ENCODE measurements around the gene FBP2. TPM values are rescaled to one million over a fixed set of nuclear protein-coding genes. Genes with fewer than 3 reads are reported as not detected.

The FBP2 gene
- total and polyA plus RNA-seq, 4 experiments from 2014 or later: not detected

GRCh38 chr9:94577571-94577970, 16.1 kb downstream of the FBP2 start:
- POLR2A ChIA-PET (ENCODE audit: partially characterized antibody): no interaction called here
- no peaks in the 10 kb centered on the region for H3K4me1 ChIP-seq (ENCODE audit: insufficient read depth, low read length)
- peaks cover 0 to 1% (median 0%) of the 10 kb centered on the region in 4 donors for H3K4me1 Mint-ChIP-seq

GRCh38 chr9:94577036-94577435, 16.6 kb downstream of the FBP2 start:
- H3K27me3 Mint-ChIP-seq: peaks cover 4 to 12% of the 10 kb centered on the region in 2 donors
- H3K4me1 Mint-ChIP-seq: peaks cover 0 to 1% (median 0%) of the 10 kb centered on the region in 4 donors
- DNase-seq: no peak
- H3K36me3 Mint-ChIP-seq: no peaks in the 10 kb centered on the region
- H3K27me3 ChIP-seq (ENCODE audit: insufficient read depth, low read length): no peaks in the 10 kb centered on the region
- no peaks in the 10 kb centered on the region for H3K4me1 ChIP-seq (ENCODE audit: insufficient read depth, low read length)
- intact Hi-C loops (cut with micrococcal nuclease): no loop called here
- no peak overlapping the region for H3K4me3 Mint-ChIP-seq
- ChIA-PET CTCF (ENCODE audit: partially characterized antibody) (interaction anchor here (1.3 kb wide), 1 partner anchor 10 kb away, joined by 3 read pairs; no protein-coding TSS in a partner anchor), POLR2A (ENCODE audit: partially characterized antibody) (no interaction called here)
- H3K36me3 ChIP-seq (ENCODE audit: insufficient read depth, low read length): no peaks in the 10 kb centered on the region
- no peaks in the 10 kb centered on the region for H3K9me3 Mint-ChIP-seq
- no peak overlapping the region for H3K27ac ChIP-seq (ENCODE audit: low read depth, low read length)
- H3K27ac Mint-ChIP-seq: no peak overlapping the region
- H3K9me3 ChIP-seq (ENCODE audit: control insufficient read depth in 1 of 2, low read length in 2 of 2): no peaks in the 10 kb centered on the region
- H3K4me3 ChIP-seq (ENCODE audit: low read length in 2 of 2): no peak overlapping the region

More at GRCh38 chr9:94577571-94577970, 16.1 kb downstream of the FBP2 start:
- no peaks in the 10 kb centered on the region for H3K36me3 ChIP-seq (ENCODE audit: insufficient read depth, low read length)
- CTCF ChIA-PET (ENCODE audit: partially characterized antibody): interaction anchor here (1.3 kb wide), 1 partner anchor 9 kb away, joined by 3 read pairs; no protein-coding TSS in a partner anchor
- no peaks in the 10 kb centered on the region for H3K27me3 ChIP-seq (ENCODE audit: insufficient read depth, low read length)
- intact Hi-C loops (cut with micrococcal nuclease): no loop called here
- H3K4me3 Mint-ChIP-seq: no peak overlapping the region
- H3K9me3 Mint-ChIP-seq: no peaks in the 10 kb centered on the region
- no peaks in the 10 kb centered on the region for H3K9me3 ChIP-seq (ENCODE audit: control insufficient read depth in 1 of 2, low read length in 2 of 2)
- no peak overlapping the region for H3K4me3 ChIP-seq (ENCODE audit: low read length in 2 of 2)
- no peaks in the 10 kb centered on the region for H3K36me3 Mint-ChIP-seq
- peaks cover 3 to 7% of the 10 kb centered on the region in 2 donors for H3K27me3 Mint-ChIP-seq
- H3K27ac Mint-ChIP-seq: no peak overlapping the region
- H3K27ac ChIP-seq (ENCODE audit: low read depth, low read length): no peak overlapping the region
- no peak for DNase-seq

- POLR2A ChIA-PET (ENCODE audit: partially characterized antibody): no interaction called here
- H3K4me1 Mint-ChIP-seq: peaks cover 0 to 1% (median 0%) of the 10 kb centered on the region in 4 donors
- H3K27ac ChIP-seq (ENCODE audit: low read depth, low read length): no peak overlapping the region
- no peaks in the 10 kb centered on the region for H3K36me3 ChIP-seq (ENCODE audit: insufficient read depth, low read length)
- H3K9me3 Mint-ChIP-seq: no peaks in the 10 kb centered on the region
- no peaks in the 10 kb centered on the region for H3K4me1 ChIP-seq (ENCODE audit: insufficient read depth, low read length)
- H3K27me3 ChIP-seq (ENCODE audit: insufficient read depth, low read length): no peaks in the 10 kb centered on the region
- no peaks in the 10 kb centered on the region for H3K9me3 ChIP-seq (ENCODE audit: control insufficient read depth in 1 of 2, low read length in 2 of 2)
- no peak overlapping the region for H3K4me3 Mint-ChIP-seq
- no peak overlapping the region for H3K4me3 ChIP-seq (ENCODE audit: low read length in 2 of 2)
- H3K27ac Mint-ChIP-seq: peak overlapping the region in 1 of 7 donors; percentile 70
- intact Hi-C loops (cut with micrococcal nuclease): no loop called here
- DNase-seq: no peak
- CTCF ChIA-PET (ENCODE audit: partially characterized antibody): no interaction called here
- no peaks in the 10 kb centered on the region for H3K36me3 Mint-ChIP-seq
- H3K27me3 Mint-ChIP-seq: peaks cover 4 to 16% of the 10 kb centered on the region in 2 donors
These were observed 17.5 kb downstream of the FBP2 start for GRCh38 chr9:94576131-94576530.

GRCh38 chr9:94568972-94569712, 24.5 kb downstream of the FBP2 start:
- Histone ChIP-seq H3K4me3 (ENCODE audit: low read length in 2 of 2) (no peak overlapping the region), H3K9me3 (ENCODE audit: control insufficient read depth in 1 of 2, low read length in 2 of 2) (no peaks in the 10 kb centered on the region), H3K36me3 (ENCODE audit: insufficient read depth, low read length) (no peaks in the 10 kb centered on the region), H3K27me3 (ENCODE audit: insufficient read depth, low read length) (no peaks in the 10 kb centered on the region), H3K4me1 (ENCODE audit: insufficient read depth, low read length) (no peaks in the 10 kb centered on the region), H3K27ac (ENCODE audit: low read depth, low read length) (no peak overlapping the region)
- intact Hi-C loops (cut with micrococcal nuclease): no loop called here
- no peak overlapping the region for H3K4me3 Mint-ChIP-seq
- H3K9me3 Mint-ChIP-seq: peaks cover 0 to 2% (median 0%) of the 10 kb centered on the region in 8 donors
- DNase-seq: no peak
- H3K36me3 Mint-ChIP-seq: no peaks in the 10 kb centered on the region
- H3K27me3 Mint-ChIP-seq: peaks cover 1 to 9% of the 10 kb centered on the region in 2 donors
- ChIA-PET POLR2A (ENCODE audit: partially characterized antibody) (no interaction called here), CTCF (ENCODE audit: partially characterized antibody) (no interaction called here)
- no peak overlapping the region for H3K27ac Mint-ChIP-seq
- no peaks in the 10 kb centered on the region for H3K4me1 Mint-ChIP-seq

- H3K4me1 Mint-ChIP-seq: no peaks in the 10 kb centered on the region
- no peaks in the 10 kb centered on the region for H3K36me3 Mint-ChIP-seq
These were observed 25.3 kb downstream of the FBP2 start for GRCh38 chr9:94568250-94568889.

GRCh38 chr9:94567271-94567670, 26.4 kb downstream of the FBP2 start:
- no peaks in the 10 kb centered on the region for H3K4me1 ChIP-seq (ENCODE audit: insufficient read depth, low read length)
- H3K9me3 ChIP-seq (ENCODE audit: control insufficient read depth in 1 of 2, low read length in 2 of 2): no peaks in the 10 kb centered on the region
- ChIA-PET CTCF (ENCODE audit: partially characterized antibody) (interaction anchor here (0.6 kb wide), 1 partner anchor 676 kb away, joined by 3 read pairs; no protein-coding TSS in a partner anchor), POLR2A (ENCODE audit: partially characterized antibody) (no interaction called here)
- no peaks in the 10 kb centered on the region for H3K36me3 ChIP-seq (ENCODE audit: insufficient read depth, low read length)
- no peaks in the 10 kb centered on the region for H3K27me3 ChIP-seq (ENCODE audit: insufficient read depth, low read length)
- H3K27ac Mint-ChIP-seq: no peak overlapping the region
- H3K27me3 Mint-ChIP-seq: peaks cover 4 to 12% of the 10 kb centered on the region in 2 donors
- intact Hi-C loops (cut with micrococcal nuclease): no loop called here
- H3K4me3 ChIP-seq (ENCODE audit: low read length in 2 of 2): no peak overlapping the region
- no peak overlapping the region for H3K4me3 Mint-ChIP-seq
- no peak for DNase-seq
- H3K4me1 Mint-ChIP-seq: no peaks in the 10 kb centered on the region
- H3K9me3 Mint-ChIP-seq: peaks cover 0 to 4% (median 0%) of the 10 kb centered on the region in 8 donors
- H3K27ac ChIP-seq (ENCODE audit: low read depth, low read length): no peak overlapping the region
- H3K36me3 Mint-ChIP-seq: no peaks in the 10 kb centered on the region

More at GRCh38 chr9:94568250-94568889, 25.3 kb downstream of the FBP2 start:
- Histone ChIP-seq H3K4me3 (ENCODE audit: low read length in 2 of 2) (no peak overlapping the region), H3K9me3 (ENCODE audit: control insufficient read depth in 1 of 2, low read length in 2 of 2) (no peaks in the 10 kb centered on the region), H3K4me1 (ENCODE audit: insufficient read depth, low read length) (no peaks in the 10 kb centered on the region), H3K27ac (ENCODE audit: low read depth, low read length) (no peak overlapping the region), H3K27me3 (ENCODE audit: insufficient read depth, low read length) (no peaks in the 10 kb centered on the region), H3K36me3 (ENCODE audit: insufficient read depth, low read length) (no peaks in the 10 kb centered on the region)
- ChIA-PET CTCF (ENCODE audit: partially characterized antibody) (no interaction called here), POLR2A (ENCODE audit: partially characterized antibody) (no interaction called here)
- Mint-ChIP-seq H3K9me3 (peaks cover 0 to 4% (median 0%) of the 10 kb centered on the region in 8 donors), H3K4me3 (no peak overlapping the region), H3K27ac (no peak overlapping the region), H3K27me3 (peaks cover 2 to 13% of the 10 kb centered on the region in 2 donors)
- DNase-seq: no peak
- intact Hi-C loops (cut with micrococcal nuclease): no loop called here

- no peaks in the 10 kb centered on the region for H3K27me3 ChIP-seq (ENCODE audit: insufficient read depth, low read length)
- H3K36me3 Mint-ChIP-seq: no peaks in the 10 kb centered on the region
- H3K27ac ChIP-seq (ENCODE audit: low read depth, low read length): no peak overlapping the region
- H3K27ac Mint-ChIP-seq: no peak overlapping the region
- peaks cover 6 to 10% of the 10 kb centered on the region in 2 donors for H3K27me3 Mint-ChIP-seq
- ChIA-PET CTCF (ENCODE audit: partially characterized antibody) (no interaction called here), POLR2A (ENCODE audit: partially characterized antibody) (no interaction called here)
- H3K4me1 ChIP-seq (ENCODE audit: insufficient read depth, low read length): no peaks in the 10 kb centered on the region
- H3K4me1 Mint-ChIP-seq: no peaks in the 10 kb centered on the region
- H3K4me3 ChIP-seq (ENCODE audit: low read length in 2 of 2): no peak overlapping the region
- intact Hi-C loops (cut with micrococcal nuclease): no loop called here
- DNase-seq: no peak
- peaks cover 0 to 4% (median 0%) of the 10 kb centered on the region in 8 donors for H3K9me3 Mint-ChIP-seq
- no peaks in the 10 kb centered on the region for H3K9me3 ChIP-seq (ENCODE audit: control insufficient read depth in 1 of 2, low read length in 2 of 2)
- H3K36me3 ChIP-seq (ENCODE audit: insufficient read depth, low read length): no peaks in the 10 kb centered on the region
- no peak overlapping the region for H3K4me3 Mint-ChIP-seq
These were observed 27.1 kb downstream of the FBP2 start for GRCh38 chr9:94566550-94566949.

Measured in CD4-positive, alpha-beta memory T cell (primary cell).